ENCODE data around the gene EMILIN1.
A peak's percentile ranks its signal among the peaks of the same experiment; 100 is the strongest.
"Not testable (repeated sequence)": the region's sequence is repeated elsewhere in the genome, so short reads cannot be mapped to it uniquely, and the experiment has no call there.

EMILIN1 gene

DNA sequence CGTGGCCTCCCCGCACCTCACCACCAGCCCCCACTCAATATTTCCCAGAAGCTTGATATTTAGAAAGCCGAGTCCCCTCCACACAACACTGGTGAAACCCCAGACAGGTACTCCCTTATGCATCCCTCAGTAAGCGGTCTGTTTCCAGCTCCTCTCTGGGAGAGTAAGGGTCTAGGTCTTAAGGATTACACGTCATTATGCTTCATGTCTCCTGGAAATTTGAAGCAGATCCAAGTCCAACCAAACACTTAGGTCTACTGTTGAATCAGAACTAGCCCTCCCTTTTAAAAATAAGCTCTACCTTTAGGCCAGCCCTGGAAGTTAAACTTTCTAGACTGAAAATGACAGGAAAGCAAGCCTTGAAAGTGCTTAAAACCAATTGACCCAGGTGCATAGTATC, 5.5 kb upstream of the EMILIN1 start:
- peak overlapping the region; percentile 0; the same call in 1 of the 2 replicates for H3K27ac ChIP-seq (ENCODE audit: low read depth, low read length)
- peak overlapping the region; percentile 100 for H3K4me3 ChIP-seq (ENCODE audit: low read length)
- no peak overlapping the region for H3K9ac ChIP-seq (ENCODE audit: low read depth, low read length)
- WGBS, result 60% methylated on average over 5 of the region's 5 CpGs
- H3K4me1 ChIP-seq (ENCODE audit: insufficient read depth, low read length), result peaks cover 16% of the 10 kb centered on the region; the same call in 1 of the 2 replicates
- H3K27me3 ChIP-seq (ENCODE audit: insufficient read depth, low read length), result no peaks in the 10 kb centered on the region
- H3K9me3 ChIP-seq (ENCODE audit: insufficient read depth, low read depth, low read length), result no peaks in the 10 kb centered on the region
- peaks cover 27% of the 10 kb centered on the region for H3K36me3 ChIP-seq (ENCODE audit: insufficient read depth, low read length)

- no peaks in the 10 kb centered on the region for H3K27me3 ChIP-seq (ENCODE audit: insufficient read depth, low read length)
- no peaks in the 10 kb centered on the region for H3K9me3 ChIP-seq (ENCODE audit: insufficient read depth, low read depth, low read length)
- WGBS, result 90% methylated on average over 2 of the region's 2 CpGs
- no peak overlapping the region for H3K27ac ChIP-seq (ENCODE audit: low read depth, low read length)
- no peak overlapping the region for H3K9ac ChIP-seq (ENCODE audit: low read depth, low read length)
- peaks cover 18% of the 10 kb centered on the region for H3K36me3 ChIP-seq (ENCODE audit: insufficient read depth, low read length)
- peaks cover 19% of the 10 kb centered on the region for H3K4me1 ChIP-seq (ENCODE audit: insufficient read depth, low read length)
- H3K4me3 ChIP-seq (ENCODE audit: low read length), result no peak overlapping the region
These were observed 4.6 kb upstream of the EMILIN1 start for GRCh38 chr2:27073782-27074181.

DNA sequence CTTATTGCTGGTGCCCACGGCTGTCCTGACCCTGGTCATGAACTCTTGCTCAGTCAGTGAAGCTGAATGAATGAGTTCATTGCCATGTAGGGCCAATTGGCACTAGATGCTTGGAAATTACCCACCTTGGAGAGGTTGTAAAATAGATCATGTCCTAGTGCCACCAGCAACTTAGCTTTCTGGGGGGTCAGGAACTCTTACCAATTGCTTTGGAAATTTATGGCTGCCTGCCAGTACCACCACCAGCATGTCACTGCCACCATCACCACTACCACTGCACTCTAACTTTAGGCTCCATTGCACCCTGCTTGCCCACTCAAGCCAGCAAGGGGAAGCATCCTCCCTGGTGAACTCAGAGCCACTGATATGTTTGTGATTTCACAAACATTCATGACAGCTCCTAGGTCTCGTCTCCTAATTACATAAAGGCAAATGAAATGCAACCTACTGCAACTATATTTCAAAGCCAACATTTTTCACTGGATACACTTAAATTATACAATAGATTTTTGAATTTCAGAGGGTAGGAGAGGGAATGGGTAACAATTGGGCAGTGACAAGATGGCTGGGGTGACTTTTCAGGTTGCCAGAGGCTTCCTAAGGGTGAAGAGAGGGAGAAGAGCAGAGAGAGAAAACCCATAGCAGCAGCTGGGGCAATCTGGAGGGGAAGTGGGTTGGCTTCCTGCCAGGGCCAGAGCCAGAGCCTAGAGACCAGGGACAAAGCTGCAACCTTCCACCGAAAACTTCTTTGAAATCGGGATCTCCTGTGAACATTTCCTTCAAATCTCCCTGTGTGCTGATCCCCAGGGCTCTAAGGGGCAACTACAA, 3.5 kb upstream of the EMILIN1 start:
- H3K9ac ChIP-seq (ENCODE audit: low read depth, low read length), result no peak overlapping the region
- peaks cover 19% of the 10 kb centered on the region for H3K4me1 ChIP-seq (ENCODE audit: insufficient read depth, low read length)
- H3K27ac ChIP-seq (ENCODE audit: low read depth, low read length), result no peak overlapping the region
- no peaks in the 10 kb centered on the region for H3K9me3 ChIP-seq (ENCODE audit: insufficient read depth, low read depth, low read length)
- H3K4me3 ChIP-seq (ENCODE audit: low read length), result no peak overlapping the region
- H3K36me3 ChIP-seq (ENCODE audit: insufficient read depth, low read length), result peaks cover 6% of the 10 kb centered on the region
- no peaks in the 10 kb centered on the region for H3K27me3 ChIP-seq (ENCODE audit: insufficient read depth, low read length)
- WGBS, result 94% methylated on average over 4 of the region's 4 CpGs

GRCh38 chr2:27075566-27075871, 2.9 kb upstream of the EMILIN1 start:
- 92% methylated on average over 6 of the region's 6 CpGs for WGBS
- H3K27me3 ChIP-seq (ENCODE audit: insufficient read depth, low read length); H3K9me3 ChIP-seq (ENCODE audit: insufficient read depth, low read depth, low read length); H3K36me3 ChIP-seq (ENCODE audit: insufficient read depth, low read length); H3K4me3 ChIP-seq (ENCODE audit: low read length); H3K9ac ChIP-seq (ENCODE audit: low read depth, low read length); H3K27ac ChIP-seq (ENCODE audit: low read depth, low read length): not testable (repeated sequence)
- H3K4me1 ChIP-seq (ENCODE audit: insufficient read depth, low read length), result peaks cover 14% of the 10 kb centered on the region

DNA sequence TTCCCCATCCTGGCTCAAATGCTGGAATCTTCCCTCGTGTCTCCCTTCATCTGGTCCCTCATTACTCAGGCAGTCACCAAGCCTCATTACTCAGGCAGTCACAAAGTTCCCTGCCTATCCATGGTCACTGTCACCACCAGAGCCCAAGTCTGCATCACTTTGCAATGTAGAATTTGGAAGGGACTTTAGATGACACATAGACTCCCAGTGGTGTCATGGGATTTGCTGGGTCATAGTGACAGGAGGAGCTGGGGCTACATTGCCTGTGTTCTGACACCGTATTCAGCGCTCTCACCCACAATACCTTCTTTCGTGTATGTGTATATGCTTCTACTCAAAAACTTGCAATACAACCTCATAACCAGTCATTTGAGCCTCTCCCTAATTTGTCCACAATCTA, 2.1 kb upstream of the EMILIN1 start:
- Histone ChIP-seq H3K9me3 (ENCODE audit: insufficient read depth, low read depth, low read length) (no peaks in the 10 kb centered on the region), H3K4me1 (ENCODE audit: insufficient read depth, low read length) (peaks cover 11% of the 10 kb centered on the region), H3K27ac (ENCODE audit: low read depth, low read length) (no peak overlapping the region), H3K9ac (ENCODE audit: low read depth, low read length) (no peak overlapping the region), H3K4me3 (ENCODE audit: low read length) (no peak overlapping the region), H3K36me3 (ENCODE audit: insufficient read depth, low read length) (no peaks in the 10 kb centered on the region), H3K27me3 (ENCODE audit: insufficient read depth, low read length) (no peaks in the 10 kb centered on the region)
- 93% methylated on average over 4 of the region's 4 CpGs for WGBS

DNA sequence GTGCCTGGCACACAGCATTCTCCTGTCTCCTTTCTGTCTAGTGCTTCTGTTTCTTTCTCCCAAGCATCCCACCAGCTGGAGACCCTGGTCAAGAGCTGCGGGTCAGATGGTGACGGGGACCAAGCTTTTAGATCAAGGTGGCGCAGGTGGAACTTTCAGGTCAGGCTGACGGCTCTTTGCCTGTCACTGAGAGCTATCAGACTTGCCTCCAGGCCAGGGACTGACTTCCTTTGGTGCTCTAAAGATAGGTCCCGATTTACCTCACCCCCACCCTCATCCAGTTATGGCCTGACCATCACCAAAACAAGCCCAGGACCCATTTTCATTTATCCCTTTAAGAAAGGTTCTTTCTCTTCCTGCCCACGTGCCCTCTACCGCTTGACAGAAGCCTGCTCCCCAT, 1.2 kb upstream of the EMILIN1 start:
- Histone ChIP-seq H3K27ac (ENCODE audit: low read depth, low read length) (no peak overlapping the region), H3K9me3 (ENCODE audit: insufficient read depth, low read depth, low read length) (no peaks in the 10 kb centered on the region), H3K27me3 (ENCODE audit: insufficient read depth, low read length) (no peaks in the 10 kb centered on the region), H3K36me3 (ENCODE audit: insufficient read depth, low read length) (no peaks in the 10 kb centered on the region), H3K9ac (ENCODE audit: low read depth, low read length) (no peak overlapping the region), H3K4me3 (ENCODE audit: low read length) (no peak overlapping the region), H3K4me1 (ENCODE audit: insufficient read depth, low read length) (peaks cover 11% of the 10 kb centered on the region)
- WGBS, result 89% methylated on average over 7 of the region's 7 CpGs

- H3K4me1 ChIP-seq (ENCODE audit: insufficient read depth, low read length), result peaks cover 4% of the 10 kb centered on the region; the same call in 1 of the 2 replicates
- no peak overlapping the region for H3K9ac ChIP-seq (ENCODE audit: low read depth, low read length)
- no peak overlapping the region for H3K4me3 ChIP-seq (ENCODE audit: low read length)
- H3K9me3 ChIP-seq (ENCODE audit: insufficient read depth, low read depth, low read length), result no peaks in the 10 kb centered on the region
- no peak overlapping the region for H3K27ac ChIP-seq (ENCODE audit: low read depth, low read length)
- H3K27me3 ChIP-seq (ENCODE audit: insufficient read depth, low read length), result no peaks in the 10 kb centered on the region
- WGBS, result 91% methylated on average over 14 of the region's 14 CpGs
- no peaks in the 10 kb centered on the region for H3K36me3 ChIP-seq (ENCODE audit: insufficient read depth, low read length)
These were observed 1.1 kb downstream of the EMILIN1 start for GRCh38 chr2:27079233-27080139.

GRCh38 chr2:27080140-27080469, 1.7 kb downstream of the EMILIN1 start:
- Histone ChIP-seq H3K27me3 (ENCODE audit: insufficient read depth, low read length) (peaks cover 5% of the 10 kb centered on the region; the same call in 1 of the 2 replicates), H3K36me3 (ENCODE audit: insufficient read depth, low read length) (no peaks in the 10 kb centered on the region), H3K9ac (ENCODE audit: low read depth, low read length) (no peak overlapping the region), H3K4me1 (ENCODE audit: insufficient read depth, low read length) (peaks cover 4% of the 10 kb centered on the region; the same call in 1 of the 2 replicates), H3K9me3 (ENCODE audit: insufficient read depth, low read depth, low read length) (no peaks in the 10 kb centered on the region), H3K27ac (ENCODE audit: low read depth, low read length) (no peak overlapping the region), H3K4me3 (ENCODE audit: low read length) (no peak overlapping the region)
- WGBS, result 94% methylated on average over 7 of the region's 7 CpGs

DNA sequence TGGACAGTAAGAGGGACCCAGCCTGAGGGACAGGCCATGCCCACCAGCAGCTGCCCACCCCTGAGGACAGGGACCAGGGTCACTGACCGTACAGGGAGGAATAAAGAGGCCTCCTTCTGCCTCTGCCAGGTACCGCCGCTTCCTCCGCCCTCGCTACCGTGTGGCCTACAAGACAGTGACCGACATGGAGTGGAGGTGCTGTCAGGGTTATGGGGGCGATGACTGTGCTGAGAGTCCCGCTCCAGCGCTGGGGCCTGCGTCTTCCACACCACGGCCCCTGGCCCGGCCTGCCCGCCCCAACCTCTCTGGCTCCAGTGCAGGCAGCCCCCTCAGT, 2.2 kb downstream of the EMILIN1 start:
- H3K9ac ChIP-seq (ENCODE audit: low read depth, low read length), result no peak overlapping the region

DNA sequence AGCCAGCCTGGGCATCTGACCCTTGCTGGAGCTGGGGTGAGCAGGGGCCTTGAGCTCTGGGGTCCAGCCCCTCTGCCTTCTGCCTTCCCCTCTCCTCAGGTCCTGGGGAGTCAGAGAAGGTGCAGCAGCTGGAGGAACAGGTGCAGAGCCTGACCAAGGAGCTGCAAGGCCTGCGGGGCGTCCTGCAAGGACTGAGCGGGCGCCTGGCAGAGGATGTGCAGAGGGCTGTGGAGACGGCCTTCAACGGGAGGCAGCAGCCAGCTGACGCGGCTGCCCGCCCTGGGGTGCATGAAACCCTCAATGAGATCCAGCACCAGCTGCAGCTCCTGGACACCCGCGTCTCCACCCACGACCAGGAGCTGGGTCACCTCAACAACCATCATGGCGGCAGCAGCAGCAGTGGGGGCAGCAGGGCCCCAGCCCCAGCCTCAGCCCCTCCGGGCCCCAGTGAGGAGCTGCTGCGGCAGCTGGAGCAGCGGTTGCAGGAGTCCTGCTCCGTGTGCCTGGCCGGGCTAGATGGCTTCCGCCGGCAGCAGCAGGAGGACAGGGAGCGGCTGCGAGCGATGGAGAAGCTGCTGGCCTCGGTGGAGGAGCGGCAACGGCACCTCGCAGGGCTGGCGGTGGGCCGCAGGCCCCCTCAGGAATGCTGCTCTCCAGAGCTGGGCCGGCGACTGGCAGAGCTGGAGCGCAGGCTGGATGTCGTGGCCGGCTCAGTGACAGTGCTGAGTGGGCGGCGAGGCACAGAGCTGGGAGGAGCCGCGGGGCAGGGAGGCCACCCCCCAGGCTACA, 3.8 kb downstream of the EMILIN1 start:
- Histone ChIP-seq H3K27me3 (ENCODE audit: insufficient read depth, low read length) (peaks cover 17% of the 10 kb centered on the region; the same call in 1 of the 2 replicates), H3K4me1 (ENCODE audit: insufficient read depth, low read length) (peaks cover 4% of the 10 kb centered on the region; the same call in 1 of the 2 replicates), H3K9ac (ENCODE audit: low read depth, low read length) (no peak overlapping the region), H3K36me3 (ENCODE audit: insufficient read depth, low read length) (no peaks in the 10 kb centered on the region), H3K9me3 (ENCODE audit: insufficient read depth, low read depth, low read length) (no peaks in the 10 kb centered on the region), H3K27ac (ENCODE audit: low read depth, low read length) (no peak overlapping the region), H3K4me3 (ENCODE audit: low read length) (no peak overlapping the region)
- 94% methylated on average over 38 of the region's 38 CpGs for WGBS

More for the DNA sequence above, 2.2 kb downstream of the EMILIN1 start:
- 94% methylated on average over 14 of the region's 14 CpGs for WGBS
- Histone ChIP-seq H3K27ac (ENCODE audit: low read depth, low read length) (no peak overlapping the region), H3K4me3 (ENCODE audit: low read length) (no peak overlapping the region), H3K36me3 (ENCODE audit: insufficient read depth, low read length) (no peaks in the 10 kb centered on the region), H3K9me3 (ENCODE audit: insufficient read depth, low read depth, low read length) (no peaks in the 10 kb centered on the region), H3K4me1 (ENCODE audit: insufficient read depth, low read length) (peaks cover 4% of the 10 kb centered on the region; the same call in 1 of the 2 replicates), H3K27me3 (ENCODE audit: insufficient read depth, low read length) (peaks cover 10% of the 10 kb centered on the region; the same call in 1 of the 2 replicates)
